NB4 (cell line): ENCODE data around the gene S100A10.
A peak's percentile ranks its signal among the peaks of the same experiment; 100 is the strongest.

Experiments used
- DNase-seq: peaks from one replicate; pipeline ENCODE4 v3.0.0; 2010; ENCODE audit warnings: low read depth
- H3K4me3 ChIP-seq: one replicate; pipeline ENCODE4 v1.5.1; 2011; ENCODE audit warnings: mild to moderate bottlenecking, low read depth, low read length, moderate library complexity
- CTCF ChIP-seq: IDR thresholded peaks from one replicate; pipeline ENCODE4 v1.5.1; 2012; ENCODE audit warnings: low read depth, low read length
- MAX ChIP-seq: IDR thresholded peaks from 2 replicates; pipeline ENCODE4 v1.6.1; 2011; ENCODE audit warnings: low read depth, low read length
- MYC ChIP-seq: IDR thresholded peaks from 2 replicates; pipeline ENCODE4 v1.6.1; 2011; ENCODE audit warnings: low read depth, low read length
- POLR2A ChIP-seq: IDR thresholded peaks from 2 replicates; pipeline ENCODE4 v1.6.1; 2011; ENCODE audit warnings: mild to moderate bottlenecking; ENCODE audit not compliant: insufficient read length; ENCODE audit errors: extremely low read depth

S100A10 gene

GRCh38 chr1:152036267-152037216, 42.9 kb upstream of the S100A10 start, which contains the start of gene S100A11:
Gene S100A11, minus strand, starts transcription at chr1:152037004. Its CDS starts 89 bp downstream, at chr1:152036915.
- peak within 1 kb of the TSS; percentile 90 for H3K4me3 ChIP-seq
- TF ChIP-seq MAX: 0 out of 2 replicates have a peak, but pooled peaks have one; percentile 5
- TF ChIP-seq MYC: peak; percentile 60
- TF ChIP-seq CTCF: no peak
- TF ChIP-seq POLR2A: peak; percentile 73
- DNase-seq: peak; percentile 94

- peak overlapping the region; percentile 90 for H3K4me3 ChIP-seq
- no peak for TF ChIP-seq MYC
- TF ChIP-seq POLR2A: no peak
- TF ChIP-seq CTCF: no peak
- no peak; the same call in none of the 2 replicates for TF ChIP-seq MAX
- DNase-seq: peak; percentile 65
These were observed 42.0 kb upstream of the S100A10 start for GRCh38 chr1:152035539-152036266.

GRCh38 chr1:152034654-152035538, 41.2 kb upstream of the S100A10 start:
- peak; percentile 77 for DNase-seq
- H3K4me3 ChIP-seq: peak overlapping the region; percentile 90
- TF ChIP-seq CTCF (peak; percentile 69), POLR2A (peak; percentile 54), MAX (peak; percentile 73), MYC (peak; percentile 44; the same call in 1 of the 2 replicates)

- DNase-seq: no peak
- TF ChIP-seq CTCF (no peak), POLR2A (no peak)
- peak overlapping the region; percentile 90 for H3K4me3 ChIP-seq
These were observed 40.6 kb upstream of the S100A10 start for GRCh38 chr1:152034324-152034653.

- no peak overlapping the region for H3K4me3 ChIP-seq
- no peak for DNase-seq
- TF ChIP-seq POLR2A: no peak
- TF ChIP-seq MYC: no peak
- no peak for TF ChIP-seq MAX
- no peak for TF ChIP-seq CTCF
These were observed 36.2 kb upstream of the S100A10 start for GRCh38 chr1:152029929-152030211.
